WI38 (cell line): ENCODE results near the gene TMEM245.
"Not testable (repeated sequence)": the region's sequence is repeated elsewhere in the genome, so short reads cannot be mapped to it uniquely, and the experiment has no call there.

ENCODE experiments used
- H3K4me3 ChIP-seq: 2 replicates; pipeline ENCODE4 v1.5.1; 2011; ENCODE audit warnings: low read depth, mild to moderate bottlenecking, control low read depth, low read length
- TF ChIP-seq, protein P1 (sequence below): IDR thresholded peaks from 2 replicates; pipeline ENCODE4 v1.5.1; 2012; ENCODE audit warnings: low read depth, mild to moderate bottlenecking, control low read depth, low read length

TMEM245 gene

DNA sequence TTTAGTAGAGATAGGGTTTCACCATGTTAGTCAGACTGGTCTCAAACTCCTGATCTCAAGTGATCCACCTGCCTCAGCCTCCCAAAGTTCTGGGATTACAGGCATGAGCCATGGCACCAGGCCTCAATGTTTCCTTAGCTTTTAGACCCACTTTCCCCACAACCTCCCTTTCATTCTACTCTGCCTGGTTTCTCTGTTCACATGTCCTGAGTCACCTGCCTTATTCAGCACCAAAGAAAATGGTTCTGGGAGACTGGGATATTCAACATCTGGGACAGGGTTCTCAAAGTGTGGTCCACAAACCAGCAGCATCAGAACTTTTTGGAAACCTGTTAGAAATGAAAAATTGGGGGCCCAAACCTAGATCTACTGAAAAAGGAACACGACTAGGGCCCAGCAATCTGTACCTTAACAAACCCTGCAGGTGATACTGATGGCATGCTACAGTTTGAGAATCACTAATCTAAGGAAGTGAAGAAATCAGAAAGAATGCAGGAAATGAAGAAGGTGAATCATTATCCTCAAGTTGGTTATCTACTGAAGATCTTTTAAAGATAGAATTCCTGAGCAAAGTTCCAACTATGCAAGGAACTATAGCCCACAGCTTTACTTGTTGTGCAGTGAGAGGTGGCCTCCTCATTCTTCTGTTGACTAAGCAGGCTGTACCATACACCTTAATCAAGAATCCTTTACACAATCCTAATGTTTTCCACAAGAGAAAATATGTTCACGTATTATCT, 54.6 kb downstream of the TMEM245 start:
- H3K4me3 ChIP-seq, result no peak overlapping the region
- TF ChIP-seq, protein P1, sequence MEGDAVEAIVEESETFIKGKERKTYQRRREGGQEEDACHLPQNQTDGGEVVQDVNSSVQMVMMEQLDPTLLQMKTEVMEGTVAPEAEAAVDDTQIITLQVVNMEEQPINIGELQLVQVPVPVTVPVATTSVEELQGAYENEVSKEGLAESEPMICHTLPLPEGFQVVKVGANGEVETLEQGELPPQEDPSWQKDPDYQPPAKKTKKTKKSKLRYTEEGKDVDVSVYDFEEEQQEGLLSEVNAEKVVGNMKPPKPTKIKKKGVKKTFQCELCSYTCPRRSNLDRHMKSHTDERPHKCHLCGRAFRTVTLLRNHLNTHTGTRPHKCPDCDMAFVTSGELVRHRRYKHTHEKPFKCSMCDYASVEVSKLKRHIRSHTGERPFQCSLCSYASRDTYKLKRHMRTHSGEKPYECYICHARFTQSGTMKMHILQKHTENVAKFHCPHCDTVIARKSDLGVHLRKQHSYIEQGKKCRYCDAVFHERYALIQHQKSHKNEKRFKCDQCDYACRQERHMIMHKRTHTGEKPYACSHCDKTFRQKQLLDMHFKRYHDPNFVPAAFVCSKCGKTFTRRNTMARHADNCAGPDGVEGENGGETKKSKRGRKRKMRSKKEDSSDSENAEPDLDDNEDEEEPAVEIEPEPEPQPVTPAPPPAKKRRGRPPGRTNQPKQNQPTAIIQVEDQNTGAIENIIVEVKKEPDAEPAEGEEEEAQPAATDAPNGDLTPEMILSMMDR, result no peak

DNA sequence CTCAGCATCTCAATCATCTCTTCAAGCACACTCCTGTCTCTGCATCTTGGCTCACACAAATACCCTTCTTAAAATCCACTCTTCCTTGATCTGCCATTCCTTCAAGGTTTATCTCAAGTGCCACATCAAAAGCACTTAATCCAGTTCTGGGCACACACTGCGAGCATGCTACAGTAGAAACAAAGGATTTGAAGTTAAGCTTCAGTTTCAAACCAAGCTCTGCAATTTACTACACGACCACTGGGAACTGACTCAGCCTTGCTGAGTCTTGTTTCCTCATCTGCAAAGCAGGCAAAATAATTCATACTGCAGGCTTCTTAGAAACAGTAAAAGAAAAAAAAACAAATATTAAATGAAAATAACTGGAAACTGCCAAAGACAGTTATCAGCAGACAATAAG, 56.0 kb downstream of the TMEM245 start:
- no peak overlapping the region for H3K4me3 ChIP-seq
- TF ChIP-seq, protein P1, result no peak

DNA sequence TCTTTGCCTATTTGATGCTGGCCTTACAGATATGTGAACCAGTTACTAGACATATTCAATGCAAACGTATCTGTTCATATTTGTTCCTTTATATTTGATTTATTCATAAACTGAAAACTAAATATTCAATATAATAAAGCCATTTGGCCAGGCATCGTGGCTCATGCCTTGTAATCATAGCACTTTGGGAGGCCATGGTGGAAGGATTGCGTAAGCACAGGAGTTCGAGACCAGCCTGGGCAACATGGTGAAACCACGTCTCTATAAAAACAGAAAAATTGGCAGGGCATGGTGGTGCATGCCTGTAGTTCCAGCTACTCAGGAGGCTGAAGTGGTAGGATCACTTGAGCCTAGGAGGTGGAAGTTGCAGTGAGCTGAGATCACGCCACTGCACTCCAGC, 57.2 kb downstream of the TMEM245 start:
- TF ChIP-seq, protein P1, result no peak
- H3K4me3 ChIP-seq, result no peak overlapping the region

DNA sequence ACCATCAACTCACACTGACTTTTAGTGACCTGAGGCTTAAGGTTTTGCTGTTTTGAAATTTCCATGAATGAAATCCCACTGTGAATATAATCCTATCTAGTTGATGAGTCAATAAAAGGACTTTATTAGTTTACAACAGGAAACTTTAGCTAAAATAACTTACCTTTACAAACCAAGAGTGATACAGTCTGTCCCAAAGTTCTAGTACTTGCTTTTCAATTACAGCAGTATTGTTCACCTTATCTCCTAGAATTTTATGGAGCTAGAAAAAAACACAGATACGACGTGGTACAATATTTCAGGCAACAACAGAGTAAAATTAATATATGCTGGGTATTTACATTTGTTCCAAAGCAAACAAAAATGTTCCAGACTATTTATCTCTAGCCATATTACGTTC, 59.6 kb downstream of the TMEM245 start:
- H3K4me3 ChIP-seq, result no peak overlapping the region
- TF ChIP-seq, protein P1, result no peak

DNA sequence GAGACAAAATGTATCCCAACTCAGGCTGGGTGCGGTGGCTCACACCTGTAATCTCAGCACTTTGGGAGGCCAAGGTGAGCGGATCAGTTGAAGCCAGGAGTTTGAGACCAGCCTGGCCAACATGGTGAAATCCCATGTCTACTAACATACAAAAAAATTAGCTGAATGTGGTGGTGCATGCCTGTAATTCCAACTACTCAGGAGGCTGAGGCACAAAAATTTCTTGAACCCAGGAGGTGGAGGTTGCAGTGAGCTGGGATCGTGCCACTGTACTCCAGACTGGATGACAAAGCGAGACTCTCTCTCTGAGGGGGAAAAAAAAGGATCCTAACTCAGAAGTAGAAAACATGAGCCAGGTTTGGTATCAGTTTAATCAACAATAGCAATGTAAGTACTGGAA, 66.6 kb downstream of the TMEM245 start:
- H3K4me3 ChIP-seq, result not testable (repeated sequence)

DNA sequence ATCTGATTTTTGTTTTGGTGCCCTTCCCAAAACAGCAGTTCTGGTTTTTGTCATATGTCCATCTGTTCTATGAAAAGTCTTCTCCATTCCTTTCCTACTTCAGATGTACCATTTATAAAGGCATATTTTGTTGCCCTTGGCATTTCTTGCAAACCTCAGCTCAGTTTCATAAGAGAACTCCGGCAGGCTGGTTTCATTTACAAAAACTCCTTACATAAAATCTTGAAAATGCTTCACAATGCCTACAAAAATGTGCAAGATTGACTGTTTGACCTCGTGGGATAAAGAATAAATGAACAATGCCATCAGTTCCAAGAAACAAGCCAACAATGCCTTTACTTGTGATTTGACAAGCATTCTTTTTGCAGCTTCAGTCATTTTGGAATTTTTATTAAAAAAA, 67.3 kb downstream of the TMEM245 start:
- H3K4me3 ChIP-seq, result no peak overlapping the region

DNA sequence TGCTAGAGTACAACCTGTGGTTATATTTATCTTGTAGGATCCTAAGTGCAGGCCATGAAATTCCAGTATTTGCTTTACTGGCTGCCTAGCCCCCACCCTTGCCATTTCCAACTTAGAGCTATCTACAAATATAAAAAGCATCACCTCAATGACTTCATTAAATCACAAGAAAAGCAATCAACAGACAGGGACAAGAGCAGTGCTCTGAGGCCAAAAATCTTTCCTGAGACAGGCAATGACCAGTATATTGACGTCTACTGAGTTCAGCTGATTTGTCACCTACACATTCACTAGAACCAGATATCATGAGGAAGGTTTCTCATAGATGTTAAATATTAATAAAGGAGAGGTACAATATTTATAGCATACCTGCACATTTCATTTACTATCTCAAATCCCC, 68.0 kb downstream of the TMEM245 start:
- TF ChIP-seq, protein P1, result no peak
- H3K4me3 ChIP-seq, result no peak overlapping the region

More for the DNA sequence above, 67.3 kb downstream of the TMEM245 start:
- TF ChIP-seq, protein P1, result no peak

DNA sequence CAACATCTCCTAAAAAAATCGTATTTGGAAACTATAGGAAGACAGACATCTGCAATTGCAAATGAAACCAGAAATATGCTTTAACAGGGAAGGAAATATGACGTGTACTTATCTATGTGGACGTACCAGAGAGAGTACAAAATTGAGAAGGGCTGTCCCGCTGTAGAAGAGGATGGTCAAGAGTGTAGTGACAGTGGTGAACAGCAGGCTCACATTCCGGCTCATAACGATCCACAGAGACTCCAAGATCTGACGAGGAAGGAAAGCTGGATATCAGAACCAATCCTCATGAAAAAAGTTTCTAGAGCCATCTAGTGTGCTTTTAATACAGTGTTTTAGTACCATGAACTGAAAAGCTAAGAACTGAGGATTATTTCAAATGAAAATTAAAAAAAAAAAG, 69.3 kb downstream of the TMEM245 start:
- TF ChIP-seq, protein P1, result no peak
- no peak overlapping the region for H3K4me3 ChIP-seq
